ENCODE measurements around the gene UROC1. TPM values are rescaled to one million over a fixed set of nuclear protein-coding genes. Genes with fewer than 3 reads are reported as not detected.

Gene UROC1
- total RNA-seq, 1 donor = not detected

DNA sequence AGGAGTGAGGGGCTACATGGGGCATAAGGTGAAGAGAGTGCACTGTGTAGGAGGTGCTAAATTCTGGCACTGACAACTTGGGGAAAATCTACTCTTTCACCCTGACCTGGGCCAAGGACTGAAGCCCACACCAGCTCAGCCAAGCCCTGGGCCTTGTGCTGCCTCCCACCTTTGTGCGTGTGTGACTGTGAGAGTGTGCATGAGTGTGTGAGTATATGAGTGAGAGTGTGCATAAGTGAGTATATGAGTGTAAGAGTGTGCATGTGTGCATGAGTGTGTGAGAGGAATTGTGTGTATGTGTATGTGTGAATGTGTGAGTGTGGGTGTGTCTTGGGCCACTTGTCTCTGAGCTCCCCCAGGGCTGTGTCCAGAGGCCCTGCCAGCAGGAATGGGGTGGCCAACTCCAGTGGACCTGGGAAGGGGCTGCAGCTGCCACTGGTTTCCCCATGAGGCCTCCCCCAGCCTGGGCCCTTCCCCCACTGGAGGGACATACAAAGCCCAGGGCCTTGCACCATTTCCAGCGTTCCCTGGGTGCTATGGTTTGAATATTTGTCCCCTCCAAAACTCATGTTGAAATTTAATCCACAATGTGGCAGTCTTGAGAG is 26.0 kb upstream of the UROC1 start:
- H4K20me1 ChIP-seq (ENCODE audit: insufficient read depth, low read length) = no peaks in the 10 kb centered on the region
- TF ChIP-seq, protein P1, sequence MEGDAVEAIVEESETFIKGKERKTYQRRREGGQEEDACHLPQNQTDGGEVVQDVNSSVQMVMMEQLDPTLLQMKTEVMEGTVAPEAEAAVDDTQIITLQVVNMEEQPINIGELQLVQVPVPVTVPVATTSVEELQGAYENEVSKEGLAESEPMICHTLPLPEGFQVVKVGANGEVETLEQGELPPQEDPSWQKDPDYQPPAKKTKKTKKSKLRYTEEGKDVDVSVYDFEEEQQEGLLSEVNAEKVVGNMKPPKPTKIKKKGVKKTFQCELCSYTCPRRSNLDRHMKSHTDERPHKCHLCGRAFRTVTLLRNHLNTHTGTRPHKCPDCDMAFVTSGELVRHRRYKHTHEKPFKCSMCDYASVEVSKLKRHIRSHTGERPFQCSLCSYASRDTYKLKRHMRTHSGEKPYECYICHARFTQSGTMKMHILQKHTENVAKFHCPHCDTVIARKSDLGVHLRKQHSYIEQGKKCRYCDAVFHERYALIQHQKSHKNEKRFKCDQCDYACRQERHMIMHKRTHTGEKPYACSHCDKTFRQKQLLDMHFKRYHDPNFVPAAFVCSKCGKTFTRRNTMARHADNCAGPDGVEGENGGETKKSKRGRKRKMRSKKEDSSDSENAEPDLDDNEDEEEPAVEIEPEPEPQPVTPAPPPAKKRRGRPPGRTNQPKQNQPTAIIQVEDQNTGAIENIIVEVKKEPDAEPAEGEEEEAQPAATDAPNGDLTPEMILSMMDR (IDR thresholded peaks at IDR 0.05; ENCODE audit: extremely low read depth, low read depth, low read length) = no peak
- peak; percentile 76 for DNase-seq (ENCODE audit: insufficient read length, low spot score, missing footprints)
- H3K4me3 ChIP-seq (ENCODE audit: insufficient read depth, low read length) = no peak overlapping the region
- H3K27me3 ChIP-seq (ENCODE audit: insufficient read depth, low read length) = peaks cover 15% of the 10 kb centered on the region
- no peak overlapping the region for H3K27ac ChIP-seq (ENCODE audit: low read depth, low read length)
- H3K4me1 ChIP-seq (ENCODE audit: insufficient read depth, low read length) = peaks cover 14% of the 10 kb centered on the region
- H3K36me3 ChIP-seq (ENCODE audit: insufficient read depth, low read length) = no peaks in the 10 kb centered on the region
- H3K9me3 ChIP-seq (ENCODE audit: low read depth, low read length) = no peaks in the 10 kb centered on the region
- no peak overlapping the region for H2AFZ ChIP-seq (ENCODE audit: low read length)
- H3K79me2 ChIP-seq (ENCODE audit: insufficient read depth, low read length) = no peaks in the 10 kb centered on the region
- no peak overlapping the region for H3K4me2 ChIP-seq (ENCODE audit: insufficient read depth, low read length)

DNA sequence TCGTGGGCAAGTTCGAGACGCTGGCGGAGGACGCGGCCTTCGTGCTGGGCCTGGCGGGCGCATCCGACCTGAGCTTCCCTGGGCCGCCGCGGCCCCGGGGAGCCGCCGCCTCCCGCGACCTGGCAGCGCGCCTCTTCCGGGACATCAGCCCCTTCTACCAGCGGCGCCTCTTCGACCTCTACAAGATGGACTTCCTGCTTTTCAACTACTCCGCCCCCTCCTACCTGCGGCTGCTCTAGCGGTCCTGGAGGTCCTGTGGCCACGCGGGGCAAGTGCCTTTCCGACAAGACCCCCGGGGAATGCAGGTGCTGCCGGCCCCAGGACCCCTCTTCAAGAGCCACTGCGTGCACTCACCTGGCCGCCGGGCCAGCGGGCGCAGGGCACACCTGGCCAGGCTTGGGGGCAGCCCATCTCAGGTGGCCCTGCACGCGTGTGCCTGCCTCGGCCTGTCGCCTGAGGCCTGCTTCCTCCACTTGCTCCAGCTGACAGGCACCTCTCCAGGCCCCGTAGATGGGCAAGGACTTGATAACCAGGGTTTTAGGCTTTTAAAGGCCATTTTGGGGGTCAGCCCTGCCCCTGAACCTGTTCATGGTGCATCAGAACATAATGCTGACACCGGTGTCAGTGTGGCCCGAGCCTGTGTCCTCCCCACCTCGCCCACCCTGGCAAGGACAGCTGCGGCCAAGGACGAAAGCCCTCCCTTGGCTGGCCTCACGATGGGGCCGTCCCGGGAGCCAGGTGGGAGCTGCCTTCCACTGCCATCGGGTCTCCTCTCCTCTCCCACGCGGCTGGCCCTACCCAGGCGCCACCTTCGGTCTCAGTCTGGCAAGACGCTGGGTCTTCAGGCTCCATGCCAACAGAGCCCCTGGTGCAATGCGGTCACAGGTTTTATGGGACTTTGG is 25.0 kb upstream of the UROC1 start:
- H3K27ac ChIP-seq (ENCODE audit: low read depth, low read length) = no peak overlapping the region
- H3K4me3 ChIP-seq (ENCODE audit: insufficient read depth, low read length) = no peak overlapping the region

DNA sequence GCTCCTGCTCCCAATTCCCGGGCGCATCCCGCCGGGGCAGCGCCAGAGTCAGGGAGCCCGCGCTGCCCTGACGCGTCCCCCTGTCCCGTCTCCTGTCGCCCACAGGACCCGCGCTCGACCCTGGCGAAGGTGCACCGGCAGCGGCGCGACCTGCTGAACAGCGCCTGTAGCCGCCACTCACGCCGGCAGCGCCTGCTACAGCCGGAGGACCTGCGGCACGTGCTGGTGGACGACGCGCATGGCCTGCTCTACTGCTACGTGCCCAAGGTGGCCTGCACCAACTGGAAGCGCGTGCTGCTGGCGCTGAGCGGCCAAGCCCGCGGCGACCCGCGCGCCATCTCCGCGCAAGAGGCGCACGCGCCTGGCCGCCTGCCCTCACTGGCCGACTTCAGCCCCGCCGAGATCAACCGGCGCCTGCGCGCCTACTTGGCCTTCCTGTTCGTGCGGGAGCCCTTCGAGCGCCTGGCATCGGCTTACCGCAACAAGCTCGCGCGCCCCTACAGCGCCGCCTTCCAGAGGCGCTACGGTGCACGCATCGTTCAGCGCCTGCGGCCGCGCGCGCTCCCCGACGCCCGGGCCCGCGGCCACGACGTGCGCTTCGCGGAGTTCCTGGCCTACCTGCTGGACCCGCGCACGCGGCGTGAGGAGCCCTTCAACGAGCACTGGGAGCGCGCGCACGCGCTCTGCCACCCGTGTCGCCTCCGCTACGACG is 24.2 kb upstream of the UROC1 start:
- no peaks in the 10 kb centered on the region for H3K9me3 ChIP-seq (ENCODE audit: low read depth, low read length)
- H3K27ac ChIP-seq (ENCODE audit: low read depth, low read length) = no peak overlapping the region
- no peaks in the 10 kb centered on the region for H4K20me1 ChIP-seq (ENCODE audit: insufficient read depth, low read length)
- no peak overlapping the region for H3K4me3 ChIP-seq (ENCODE audit: insufficient read depth, low read length)
- no peak overlapping the region for H2AFZ ChIP-seq (ENCODE audit: low read length)
- peak; percentile 80 for DNase-seq (ENCODE audit: insufficient read length, low spot score, missing footprints)
- peaks cover under 1% of the 10 kb centered on the region for H3K27me3 ChIP-seq (ENCODE audit: insufficient read depth, low read length)
- H3K79me2 ChIP-seq (ENCODE audit: insufficient read depth, low read length) = no peaks in the 10 kb centered on the region
- TF ChIP-seq, protein P1 (IDR thresholded peaks at IDR 0.05; ENCODE audit: extremely low read depth, low read depth, low read length) = no peak
- no peaks in the 10 kb centered on the region for H3K36me3 ChIP-seq (ENCODE audit: insufficient read depth, low read length)
- no peak overlapping the region for H3K4me2 ChIP-seq (ENCODE audit: insufficient read depth, low read length)
- H3K4me1 ChIP-seq (ENCODE audit: insufficient read depth, low read length) = peaks cover 14% of the 10 kb centered on the region

More for the DNA sequence above, 25.0 kb upstream of the UROC1 start:
- Histone ChIP-seq H3K4me2 (ENCODE audit: insufficient read depth, low read length) (no peak overlapping the region), H4K20me1 (ENCODE audit: insufficient read depth, low read length) (no peaks in the 10 kb centered on the region), H3K36me3 (ENCODE audit: insufficient read depth, low read length) (no peaks in the 10 kb centered on the region), H2AFZ (ENCODE audit: low read length) (no peak overlapping the region), H3K79me2 (ENCODE audit: insufficient read depth, low read length) (no peaks in the 10 kb centered on the region), H3K9me3 (ENCODE audit: low read depth, low read length) (no peaks in the 10 kb centered on the region), H3K4me1 (ENCODE audit: insufficient read depth, low read length) (peaks cover 14% of the 10 kb centered on the region), H3K27me3 (ENCODE audit: insufficient read depth, low read length) (peaks cover 8% of the 10 kb centered on the region)
- TF ChIP-seq, protein P1 (IDR thresholded peaks at IDR 0.05; ENCODE audit: extremely low read depth, low read depth, low read length) = no peak
- peak; percentile 70 for DNase-seq (ENCODE audit: insufficient read length, low spot score, missing footprints)
